CD4-positive, alpha-beta T cell treated with Interleukin-17A for 4 hours (primary cell): Measurements from ENCODE around the gene FBLN5.

Source experiments
- DNase-seq: peaks from one replicate; pipeline ENCODE4 v3.0.0-alpha.2; 2020; ENCODE audit warnings: mixed read lengths

FBLN5 gene, protein sequence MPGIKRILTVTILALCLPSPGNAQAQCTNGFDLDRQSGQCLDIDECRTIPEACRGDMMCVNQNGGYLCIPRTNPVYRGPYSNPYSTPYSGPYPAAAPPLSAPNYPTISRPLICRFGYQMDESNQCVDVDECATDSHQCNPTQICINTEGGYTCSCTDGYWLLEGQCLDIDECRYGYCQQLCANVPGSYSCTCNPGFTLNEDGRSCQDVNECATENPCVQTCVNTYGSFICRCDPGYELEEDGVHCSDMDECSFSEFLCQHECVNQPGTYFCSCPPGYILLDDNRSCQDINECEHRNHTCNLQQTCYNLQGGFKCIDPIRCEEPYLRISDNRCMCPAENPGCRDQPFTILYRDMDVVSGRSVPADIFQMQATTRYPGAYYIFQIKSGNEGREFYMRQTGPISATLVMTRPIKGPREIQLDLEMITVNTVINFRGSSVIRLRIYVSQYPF

GRCh38 chr14:91947475-91948184 is at the start of gene FBLN5:
Gene FBLN5 (minus strand): TSS chr14:91947694. CDS start chr14:91947229, 465 bp downstream.
- peak; percentile 58 for DNase-seq

GRCh38 chr14:91996948-91997371 is 49.5 kb upstream of the FBLN5 start:
- DNase-seq: no peak

GRCh38 chr14:91987192-91987591 is 39.7 kb upstream of the FBLN5 start:
- no peak for DNase-seq

DNA sequence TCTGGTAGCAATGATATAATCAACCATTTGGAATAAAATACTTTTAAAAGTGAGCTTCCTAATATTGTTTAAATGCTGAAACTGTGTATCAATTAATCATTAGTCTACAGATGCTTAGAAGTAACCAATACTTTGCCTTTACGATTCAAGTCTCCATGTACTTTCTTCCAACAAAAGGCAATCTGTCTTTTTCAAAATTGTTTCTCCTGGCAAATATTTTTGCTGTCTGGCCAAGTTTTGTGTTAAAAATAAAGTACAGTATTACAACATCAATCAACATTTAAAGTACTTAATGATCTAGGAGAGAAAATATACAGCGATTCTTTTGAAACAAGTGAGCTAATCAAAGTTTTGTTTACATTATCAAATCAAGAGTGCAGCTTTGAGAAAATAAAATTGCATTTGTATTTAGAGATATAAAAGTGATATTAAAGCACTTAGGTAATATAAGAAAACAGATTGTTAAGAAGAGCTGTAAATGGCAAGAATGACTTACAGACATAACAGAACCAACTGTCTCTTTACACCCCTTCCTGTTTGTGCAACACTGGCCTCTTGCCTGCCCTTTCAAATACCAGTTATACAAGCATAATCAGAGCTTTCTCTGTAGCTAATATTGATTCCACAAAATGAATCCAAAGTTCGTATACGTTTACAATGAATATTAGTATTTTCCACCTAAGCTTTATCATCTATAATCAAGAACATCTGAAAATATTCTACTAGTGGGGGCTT is 38.2 kb upstream of the FBLN5 start:
- no peak for DNase-seq

GRCh38 chr14:91985008-91985407 is 37.5 kb upstream of the FBLN5 start:
- no peak for DNase-seq

DNA sequence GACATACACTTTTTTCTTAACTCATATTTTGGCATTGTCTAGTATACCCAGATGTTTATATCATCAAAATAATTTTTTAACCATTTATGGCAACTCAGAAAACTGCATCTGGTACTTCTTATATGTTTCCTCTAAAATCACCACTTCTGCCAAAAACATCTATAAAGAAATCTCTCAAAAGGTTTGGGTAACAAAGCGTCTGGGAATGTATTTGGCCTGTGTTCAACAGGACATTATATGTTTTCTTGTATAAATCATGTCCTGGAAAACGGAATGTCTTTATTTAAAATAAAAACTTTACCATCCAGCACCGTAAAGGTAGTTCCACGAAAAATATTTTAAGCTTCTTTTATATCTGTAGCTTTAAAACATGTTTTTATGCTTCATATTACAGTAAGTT is 36.1 kb upstream of the FBLN5 start:
- no peak for DNase-seq

- no peak for DNase-seq
These were observed 32.7 kb upstream of the FBLN5 start for GRCh38 chr14:91980157-91980556.

DNA sequence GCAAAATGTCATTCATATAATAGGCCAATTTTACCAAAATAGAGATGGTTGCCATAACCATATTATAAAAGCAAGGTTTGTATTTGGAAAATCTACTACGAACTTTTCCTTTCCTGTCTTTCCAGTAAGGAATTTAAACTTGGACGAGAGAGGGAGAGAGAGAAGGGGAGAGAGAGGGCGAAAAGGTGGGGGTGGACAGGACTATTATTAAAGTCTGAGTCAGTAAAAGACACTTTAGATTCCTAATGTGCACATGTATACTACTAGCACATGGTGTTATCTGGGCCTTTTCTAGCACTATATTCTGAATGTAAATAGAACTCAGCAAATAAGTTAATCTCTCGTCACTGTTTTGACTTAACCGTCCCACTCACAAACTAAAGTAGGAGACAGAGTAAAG is 30.4 kb upstream of the FBLN5 start:
- DNase-seq: no peak

DNA sequence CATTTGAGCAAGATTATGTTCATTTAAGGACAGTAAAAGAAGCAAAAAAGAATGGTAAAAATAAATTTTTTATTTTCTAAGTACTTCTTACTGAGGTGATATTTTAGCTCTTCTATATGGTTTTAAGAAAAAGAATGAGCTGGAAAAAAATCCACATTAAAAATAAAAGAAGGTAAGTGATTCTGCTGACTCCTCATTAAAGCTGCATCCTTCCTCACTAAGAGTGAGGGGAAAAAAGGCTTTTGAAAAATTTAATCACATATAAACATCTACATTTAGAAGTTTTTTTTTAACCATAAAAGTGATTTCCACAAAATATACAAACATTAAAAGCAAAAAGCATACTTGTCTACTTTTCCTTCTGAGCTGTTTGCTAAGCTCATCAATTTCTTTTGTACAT is 28.3 kb upstream of the FBLN5 start:
- DNase-seq: no peak

GRCh38 chr14:91971188-91971778 is 23.8 kb upstream of the FBLN5 start:
- no peak for DNase-seq

GRCh38 chr14:91968280-91968679 is 20.8 kb upstream of the FBLN5 start:
- DNase-seq: peak; percentile 53

GRCh38 chr14:91964724-91965123 is 17.2 kb upstream of the FBLN5 start:
- no peak for DNase-seq

DNA sequence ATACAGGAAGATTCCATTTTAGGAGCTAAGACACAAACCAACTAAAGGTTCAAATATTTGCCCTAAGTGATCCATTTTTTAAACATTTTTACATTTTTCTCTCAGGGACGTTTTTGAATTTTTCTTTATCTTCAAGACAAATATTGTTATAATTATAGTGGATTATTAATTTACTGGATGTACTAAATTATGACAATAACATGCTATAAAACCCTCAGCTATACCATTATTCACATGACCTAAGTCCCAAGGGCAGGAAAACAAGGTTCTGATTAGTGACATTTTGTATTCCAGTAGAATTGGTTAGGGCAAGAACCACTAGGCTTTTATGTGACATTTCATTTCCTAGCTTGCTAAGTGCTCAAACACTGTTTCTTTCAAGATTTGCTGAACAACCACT is 16.5 kb upstream of the FBLN5 start:
- no peak for DNase-seq

GRCh38 chr14:91963465-91963864 is 16.0 kb upstream of the FBLN5 start:
- no peak for DNase-seq

DNA sequence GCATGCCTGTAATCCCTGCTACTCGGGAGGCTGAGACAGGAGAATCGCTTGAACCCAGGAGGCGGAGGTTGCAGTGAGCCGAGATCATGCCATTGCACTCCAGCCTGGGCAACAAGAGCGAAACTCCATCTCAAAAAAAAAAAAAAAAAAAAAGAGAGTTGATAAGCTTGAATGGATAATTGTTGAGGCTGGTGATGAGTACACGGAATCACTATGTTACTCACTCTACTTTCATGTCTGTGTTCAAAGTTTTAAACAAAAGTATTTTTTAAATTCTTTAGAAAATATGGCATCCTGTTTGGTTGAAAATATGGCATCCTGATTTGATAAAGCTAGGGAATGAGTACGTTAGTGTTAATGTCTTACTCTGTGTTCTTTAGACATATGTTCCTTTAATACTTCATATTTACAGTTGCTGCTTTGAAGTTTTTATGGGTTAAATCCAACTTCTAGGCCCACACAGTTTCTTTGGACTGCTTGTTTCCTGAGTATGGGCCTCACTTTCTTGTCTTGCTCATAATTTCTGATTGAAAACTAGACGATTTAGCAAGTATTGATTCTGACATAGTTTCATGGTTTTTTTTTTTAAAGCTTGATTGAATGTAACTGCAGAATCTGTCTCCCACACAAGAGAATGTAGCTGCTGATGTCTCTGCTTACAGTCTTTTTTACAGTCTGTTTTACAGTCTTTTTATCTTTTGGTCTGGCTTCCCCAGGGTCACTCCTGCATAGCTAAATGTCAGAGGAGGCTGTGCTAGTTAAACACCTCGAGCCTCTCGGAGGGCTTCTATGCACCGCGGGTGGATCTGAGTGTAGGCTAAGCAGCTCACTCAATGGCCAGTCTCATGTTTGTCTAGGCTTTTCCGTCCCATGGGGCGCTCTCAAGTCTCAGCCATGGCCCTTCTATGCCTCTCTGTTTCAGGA is 14.1 kb upstream of the FBLN5 start:
- no peak for DNase-seq

- DNase-seq: no peak
These were observed 10.4 kb upstream of the FBLN5 start for GRCh38 chr14:91957876-91958313.

DNA sequence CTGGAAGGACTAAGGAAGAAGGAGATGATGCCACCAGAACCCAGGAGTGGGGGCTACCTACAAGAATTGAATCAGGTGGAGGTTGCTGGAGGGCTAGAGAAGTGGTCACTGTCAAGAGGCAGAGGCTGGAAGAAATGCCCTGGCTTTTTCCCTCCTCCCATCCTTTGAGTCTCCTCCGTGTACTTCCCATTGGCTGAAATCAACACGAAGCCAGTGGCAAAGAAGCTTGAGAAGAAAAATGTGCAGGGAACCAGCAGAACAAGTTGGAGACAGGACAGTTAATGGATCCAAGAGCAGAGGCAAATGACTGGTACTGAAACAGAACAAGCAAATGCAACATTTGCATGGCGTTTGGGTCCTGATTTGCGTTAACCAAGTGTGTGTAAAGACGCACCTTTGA is 9.1 kb upstream of the FBLN5 start:
- no peak for DNase-seq

DNA sequence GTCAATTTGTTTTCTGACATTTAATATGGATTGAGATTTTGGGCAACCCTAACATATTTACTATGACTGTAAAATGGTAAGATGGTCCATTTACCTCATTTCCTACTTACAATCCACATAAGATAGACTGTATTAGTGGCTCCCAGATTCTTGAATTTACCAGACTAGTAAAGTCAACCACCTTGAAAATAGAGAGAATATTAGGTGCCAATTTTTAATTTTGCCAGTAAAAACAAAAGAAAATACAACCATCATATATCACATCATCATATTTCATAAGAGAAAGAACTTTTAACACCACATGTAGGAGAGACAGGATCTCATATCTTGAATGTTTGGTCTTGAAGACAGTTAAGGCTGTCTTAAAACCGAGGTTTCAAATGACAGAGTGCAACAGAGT is 7.7 kb upstream of the FBLN5 start:
- no peak for DNase-seq

GRCh38 chr14:91953170-91953985 is 5.9 kb upstream of the FBLN5 start:
- DNase-seq: no peak

GRCh38 chr14:91946622-91947474 is 646 bp downstream of the FBLN5 start:
- DNase-seq: no peak
